Measurements from ENCODE around the gene MPZL3.

DNA sequence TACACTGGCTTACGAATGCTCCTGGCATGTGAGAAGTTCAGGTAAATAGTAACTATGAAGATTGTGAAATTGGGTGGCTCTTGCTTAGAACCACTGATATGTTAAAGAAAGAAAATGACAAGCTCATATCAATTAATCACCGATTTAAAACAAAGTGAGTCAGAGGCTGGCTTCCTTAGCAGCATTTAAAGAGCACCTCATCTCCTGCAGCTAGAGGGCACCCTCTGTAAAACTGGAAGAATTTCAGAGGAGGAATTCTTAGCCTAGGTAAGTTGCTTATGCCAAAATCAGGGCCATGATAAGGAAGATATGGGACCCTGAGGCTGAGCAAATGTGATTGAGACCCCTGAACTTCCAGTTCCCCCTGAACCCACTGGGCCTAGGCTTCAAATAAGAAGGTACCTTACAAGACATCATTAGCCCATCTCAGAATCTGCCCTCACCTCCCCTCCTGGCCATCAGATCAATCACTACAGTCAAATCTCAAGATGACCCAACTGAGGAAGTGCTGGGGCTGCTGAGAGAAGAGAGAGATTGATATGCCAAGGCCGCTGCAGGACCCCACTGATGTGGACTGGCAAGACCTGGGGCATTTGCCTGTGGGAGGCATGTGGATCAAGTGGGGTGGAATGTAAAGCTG lies 43.8 kb upstream of the MPZL3 start:
- TF ChIP-seq POLR2A (IDR thresholded peaks at IDR 0.05; ENCODE audit: low read depth, low read length) (no peak), POLR2AphosphoS5 (IDR thresholded peaks at IDR 0.05; ENCODE audit: low read depth, low read length) (no peak), TAF1 (IDR thresholded peaks at IDR 0.05; ENCODE audit: borderline replicate concordance, low read depth, low read length) (no peak)

All from GM12892 (cell line).